ENCODE data around the gene MEN1. TPM values are rescaled to one million over a fixed set of nuclear protein-coding genes. Genes with fewer than 3 reads are reported as not detected.

Gene MEN1
- total and polyA plus RNA-seq, 7 donors = 6.8 to 26.1 (median 9.4) TPM

GRCh38 chr11:64754124-64754918 lies 56.0 kb downstream of the MEN1 start:
- 90 to 92% methylated on average over 26 of the region's 26 CpGs for whole genome bisulfite sequencing, 2 donors
- peaks cover 0 to 15% (median 12%) of the 10 kb centered on the region in 4 donors for H3K4me1 ChIP-seq
- peaks cover 0 to 47% (median 16%) of the 10 kb centered on the region in 4 donors for H3K36me3 ChIP-seq
- DNase-seq = peak; percentile 53
- H3K27me3 ChIP-seq = no peaks in the 10 kb centered on the region
- H3K9me3 ChIP-seq = no peaks in the 10 kb centered on the region
- no peak overlapping the region for H3K27ac ChIP-seq
- intact Hi-C loops (cut with DNase I) = no loop called here
- H3K4me3 ChIP-seq = no peak overlapping the region
- TF ChIP-seq EP300 (IDR thresholded peaks at IDR 0.05) (no peak), POLR2AphosphoS5 (IDR thresholded peaks at IDR 0.05) (no peak), CTCF (IDR thresholded peaks at IDR 0.05) (no peak), POLR2A (IDR thresholded peaks at IDR 0.05) (no peak)

Other genes with a start within 250 kb of the MEN1 start
- gene SLC22A12, start 219.3 kb downstream of the MEN1 start, total RNA-seq = not detected
- gene SLC22A12, start 219.3 kb downstream of the MEN1 start, polyA plus RNA-seq = not detected
- 10 to 100 TPM in 2 of 4 donors, 1 to 10 TPM in 2; 6.8 to 20.5 (median 13.7) TPM for gene NRXN2, start 87.4 kb downstream of the MEN1 start, total RNA-seq
- 1 to 10 TPM in 2 of 3 donors, under 1 TPM in 1; 0.23 to 4.9 (median 3.0) TPM for gene NRXN2, start 87.4 kb downstream of the MEN1 start, polyA plus RNA-seq
- 10 to 100 TPM; 26.7 to 77.0 (median 27.8) TPM for gene RASGRP2, start 66.4 kb downstream of the MEN1 start, total RNA-seq
- 100 to 1,000 TPM in 1 of 3 donors, 1 to 10 TPM in 2; 2.1 to 101 (median 4.8) TPM for gene RASGRP2, start 66.4 kb downstream of the MEN1 start, polyA plus RNA-seq
- gene PYGM, start 50.6 kb downstream of the MEN1 start, total RNA-seq = 10 to 100 TPM; 10.5 to 42.1 (median 27.1) TPM
- gene PYGM, start 50.6 kb downstream of the MEN1 start, polyA plus RNA-seq = 1 to 10 TPM in 2 of 3 donors, under 1 TPM in 1; 0.23 to 2.1 (median 1.8) TPM
- gene SF1, start 32.0 kb downstream of the MEN1 start, total RNA-seq = 100 to 1,000 TPM; 185 to 381 (median 294) TPM
- 100 to 1,000 TPM in 1 of 3 donors, 10 to 100 TPM in 2; 36.5 to 126 (median 43.2) TPM for gene SF1, start 32.0 kb downstream of the MEN1 start, polyA plus RNA-seq
- gene MAP4K2, start 7.3 kb downstream of the MEN1 start, total RNA-seq = 10 to 100 TPM; 11.5 to 23.5 (median 16.6) TPM
- gene MAP4K2, start 7.3 kb downstream of the MEN1 start, polyA plus RNA-seq = 10 to 100 TPM in 2 of 3 donors, 1 to 10 TPM in 1; 9.0 to 19.8 (median 11.1) TPM
- gene CDC42BPG, start 34.1 kb upstream of the MEN1 start, total RNA-seq = under 1 TPM in 3 of 4 donors, not detected in 1; 0.16 to 0.83 (median 0.36) TPM
- 10 to 100 TPM; 19.8 to 39.8 (median 20.8) TPM for gene CDC42BPG, start 34.1 kb upstream of the MEN1 start, polyA plus RNA-seq
- 10 to 100 TPM; 38.5 to 73.1 (median 44.1) TPM for gene EHD1, start 68.1 kb upstream of the MEN1 start, total RNA-seq
- gene EHD1, start 68.1 kb upstream of the MEN1 start, polyA plus RNA-seq = 10 to 100 TPM; 27.0 to 54.0 (median 29.4) TPM
- gene ATG2A, start 106.7 kb upstream of the MEN1 start, total RNA-seq = 10 to 100 TPM; 12.1 to 22.7 (median 14.4) TPM
- 10 to 100 TPM; 13.2 to 27.6 (median 19.4) TPM for gene ATG2A, start 106.7 kb upstream of the MEN1 start, polyA plus RNA-seq
- gene PPP2R5B, start 114.1 kb upstream of the MEN1 start, total RNA-seq = 10 to 100 TPM; 17.8 to 27.3 (median 21.3) TPM
- gene PPP2R5B, start 114.1 kb upstream of the MEN1 start, polyA plus RNA-seq = 10 to 100 TPM; 15.6 to 23.4 (median 18.1) TPM
- 1 to 10 TPM in 1 of 4 donors, not detected in 3; 2.9 TPM for gene GPHA2, start 125.3 kb upstream of the MEN1 start, total RNA-seq
- gene GPHA2, start 125.3 kb upstream of the MEN1 start, polyA plus RNA-seq = under 1 TPM in 1 of 3 donors, not detected in 2; 0.47 TPM
- gene MAJIN, start 161.6 kb upstream of the MEN1 start, total RNA-seq = not detected
- under 1 TPM in 1 of 3 donors, not detected in 2; 0.25 TPM for gene MAJIN, start 161.6 kb upstream of the MEN1 start, polyA plus RNA-seq
- gene BATF2, start 186.4 kb upstream of the MEN1 start, total RNA-seq = 1 to 10 TPM; 1.8 to 4.7 (median 3.7) TPM
- 10 to 100 TPM; 11.6 to 31.3 (median 14.4) TPM for gene BATF2, start 186.4 kb upstream of the MEN1 start, polyA plus RNA-seq
- 100 to 1,000 TPM in 3 of 4 donors, 10 to 100 TPM in 1; 99.2 to 157 (median 136) TPM for gene ARL2, start 203.6 kb upstream of the MEN1 start, total RNA-seq
- gene ARL2, start 203.6 kb upstream of the MEN1 start, polyA plus RNA-seq = 100 to 1,000 TPM in 2 of 3 donors, 10 to 100 TPM in 1; 92.9 to 124 (median 117) TPM
- gene SNX15, start 216.9 kb upstream of the MEN1 start, total RNA-seq = 10 to 100 TPM; 20.1 to 36.6 (median 25.2) TPM
- 10 to 100 TPM; 21.8 to 31.4 (median 28.8) TPM for gene SNX15, start 216.9 kb upstream of the MEN1 start, polyA plus RNA-seq
- 10 to 100 TPM in 3 of 4 donors, 1 to 10 TPM in 1; 9.1 to 17.8 (median 14.1) TPM for gene SAC3D1, start 230.7 kb upstream of the MEN1 start, total RNA-seq
- gene SAC3D1, start 230.7 kb upstream of the MEN1 start, polyA plus RNA-seq = 10 to 100 TPM; 10.2 to 20.3 (median 10.9) TPM
- gene NAALADL1, start 248.0 kb upstream of the MEN1 start, total RNA-seq = 10 to 100 TPM; 29.9 to 73.1 (median 46.2) TPM
- gene NAALADL1, start 248.0 kb upstream of the MEN1 start, polyA plus RNA-seq = 10 to 100 TPM in 2 of 3 donors, 1 to 10 TPM in 1; 8.8 to 26.4 (median 16.2) TPM